HG03565 (cell line): ENCODE data around the gene HOXD4.

Source experiments
- ATAC-seq: cut with Tn5 transposase; IDR thresholded peaks from one replicate; pipeline ENCODE4 v1.9.1; 2021; ENCODE audit warnings: mild to moderate bottlenecking, moderate library complexity; ENCODE audit not compliant: unreplicated experiment

Gene HOXD4

DNA sequence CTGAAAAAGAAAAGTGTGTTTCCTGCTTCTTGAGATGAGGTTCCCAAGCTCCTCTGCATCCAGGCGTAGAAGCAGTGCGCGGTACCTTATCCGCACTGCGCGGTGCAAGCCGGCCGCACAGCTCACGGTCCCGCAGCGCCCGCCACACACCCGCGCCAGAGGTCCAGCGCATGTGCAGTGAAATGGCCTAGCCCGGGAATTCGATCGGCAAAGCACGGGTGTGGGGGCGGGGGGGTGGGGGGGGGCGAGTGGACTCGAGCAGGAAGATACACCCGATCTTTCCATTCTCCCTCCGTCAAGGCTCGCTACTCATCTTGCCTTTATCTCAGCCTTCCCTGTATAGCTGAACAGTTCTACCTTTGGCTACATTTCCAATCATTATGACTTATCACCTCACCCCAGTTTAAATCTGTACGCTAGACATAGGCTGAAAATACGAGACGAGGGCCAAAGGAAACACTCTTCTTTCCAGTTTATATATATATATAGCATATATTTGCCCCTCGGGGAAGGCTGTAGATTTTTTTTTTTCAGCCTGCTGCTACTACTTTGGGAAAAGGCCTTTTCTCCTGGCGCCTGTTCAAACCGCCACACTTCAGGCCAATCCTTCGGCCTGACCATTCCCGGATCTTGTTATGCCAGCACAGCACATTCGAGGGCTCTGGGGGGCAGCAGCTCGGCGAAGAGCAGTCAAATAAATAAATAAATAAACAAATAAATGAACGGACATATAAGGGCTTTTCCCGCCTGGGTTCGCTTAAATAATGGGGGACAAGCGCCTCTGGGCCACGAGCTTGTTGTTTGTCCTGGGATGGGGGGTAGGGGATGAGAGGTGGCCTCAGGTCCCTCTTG lies 11.5 kb upstream of the HOXD4 start:
- no peak for ATAC-seq

DNA sequence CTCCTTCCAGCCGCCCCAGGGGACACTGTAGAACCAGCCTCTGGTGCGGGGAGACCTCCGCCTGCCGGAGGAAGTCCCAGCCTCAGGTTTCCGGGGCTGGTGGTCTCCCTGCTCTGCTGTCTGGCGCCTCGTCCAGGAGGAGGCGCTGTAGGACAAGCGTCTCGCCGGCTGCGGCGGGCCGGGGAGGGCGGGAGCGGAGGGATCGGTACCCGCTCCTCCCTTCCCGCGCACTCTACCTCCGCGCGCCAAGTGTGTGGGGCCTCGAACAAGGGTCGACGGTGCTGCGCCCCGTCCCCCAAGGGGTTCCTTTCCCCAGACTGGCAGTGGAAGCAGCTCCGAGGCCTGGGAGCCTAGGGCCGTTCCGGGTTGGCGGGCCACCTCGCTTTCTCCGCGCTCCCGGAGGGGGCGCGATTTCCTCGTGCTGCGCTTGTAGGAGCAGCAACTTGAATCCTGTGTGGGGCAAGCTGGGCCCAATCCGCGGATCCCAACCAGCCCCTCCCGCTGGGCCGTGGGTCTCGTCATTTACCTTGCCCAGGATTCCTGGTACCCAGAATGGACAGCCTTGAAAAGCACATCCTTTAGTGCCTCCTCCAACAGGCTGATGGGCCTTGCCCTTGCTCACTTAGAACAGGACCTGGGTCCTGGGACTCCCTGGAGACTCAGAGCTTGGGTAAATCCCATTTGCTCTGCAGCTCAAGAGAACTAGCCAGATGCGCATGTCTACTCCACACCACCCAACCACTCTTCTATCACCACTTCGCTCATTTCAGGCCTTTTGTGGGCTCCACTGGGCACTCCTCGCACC lies 10.6 kb upstream of the HOXD4 start:
- peak; percentile 88 for ATAC-seq

DNA sequence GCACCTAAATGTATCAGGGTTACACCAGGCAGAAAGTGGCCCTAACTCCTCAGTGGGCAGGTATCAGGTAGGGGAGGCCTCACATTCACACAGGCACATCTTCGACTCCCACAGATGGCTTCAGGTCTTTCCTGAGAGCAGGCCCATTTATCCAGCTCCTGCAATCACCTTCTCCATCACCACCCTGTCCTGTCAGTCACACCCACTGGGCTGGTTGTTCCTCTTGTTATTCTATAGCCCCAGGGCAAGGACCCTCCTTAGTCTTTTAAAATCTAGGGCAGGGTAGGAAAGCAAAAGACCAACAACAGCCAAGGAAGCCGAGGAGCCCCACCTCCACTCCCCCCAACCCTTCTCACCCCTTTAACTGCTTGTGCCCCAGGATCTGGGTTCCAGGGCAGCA lies 9.1 kb upstream of the HOXD4 start:
- ATAC-seq: no peak

DNA sequence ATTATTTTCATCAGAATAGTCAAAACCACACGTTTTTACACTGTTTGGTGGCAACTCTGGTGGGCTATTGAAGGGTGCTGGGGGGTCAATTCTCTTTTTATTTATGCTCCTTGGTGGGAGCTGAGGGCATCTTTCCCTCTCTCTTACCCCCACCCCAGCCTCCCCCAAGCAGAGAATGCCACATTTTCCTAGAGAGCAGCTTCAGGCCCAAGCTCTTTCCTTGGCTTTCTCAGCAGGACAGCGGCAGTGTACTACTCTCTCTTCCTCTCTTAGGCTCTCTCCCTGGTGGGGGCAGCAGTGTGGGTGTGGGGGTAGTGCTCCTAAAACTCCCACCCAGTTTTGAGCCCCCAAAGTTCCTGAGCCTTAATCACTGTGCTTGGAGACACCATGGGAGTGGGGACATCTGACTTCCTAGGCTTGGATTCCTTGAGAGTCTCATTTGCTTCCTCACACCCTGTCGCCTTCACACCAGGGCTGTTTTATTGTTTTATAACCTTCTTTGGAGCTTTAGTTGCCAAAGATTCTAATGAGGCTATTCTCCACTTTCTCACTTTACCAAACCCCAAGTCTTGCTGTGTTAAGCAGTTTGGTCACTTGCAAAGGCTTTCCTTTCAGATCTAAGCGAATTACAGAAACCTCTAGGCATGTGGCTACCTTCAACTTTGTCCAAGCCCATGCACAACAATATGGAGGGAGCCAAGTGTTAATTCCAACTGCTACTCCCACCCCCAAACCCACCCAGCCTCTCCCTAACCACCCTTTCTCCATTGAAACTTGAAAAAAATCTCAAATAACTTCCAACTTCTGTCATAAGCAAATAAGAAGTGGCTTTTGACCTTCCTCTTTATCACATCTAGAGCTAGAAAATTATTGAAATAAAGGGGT lies 6.0 kb upstream of the HOXD4 start:
- ATAC-seq: no peak

DNA sequence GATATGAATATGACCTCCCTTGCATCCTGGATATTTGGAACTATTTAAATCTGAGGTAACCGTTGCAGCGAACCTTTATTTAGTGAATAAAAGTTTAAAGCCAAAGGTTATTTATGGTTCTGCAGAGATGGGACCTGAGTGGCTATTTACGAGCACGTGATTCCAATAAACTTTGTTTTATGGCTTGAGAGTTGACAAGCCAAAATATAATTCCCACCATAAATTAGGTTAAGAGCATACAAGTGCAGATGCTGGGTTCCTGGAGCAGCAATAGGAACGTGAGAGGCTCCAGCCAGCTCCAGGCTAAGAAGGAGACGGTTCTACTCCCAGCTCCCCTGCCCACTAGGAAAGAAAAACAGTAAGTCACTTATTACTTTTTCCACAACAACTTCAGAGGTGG lies 5.2 kb upstream of the HOXD4 start:
- no peak for ATAC-seq

DNA sequence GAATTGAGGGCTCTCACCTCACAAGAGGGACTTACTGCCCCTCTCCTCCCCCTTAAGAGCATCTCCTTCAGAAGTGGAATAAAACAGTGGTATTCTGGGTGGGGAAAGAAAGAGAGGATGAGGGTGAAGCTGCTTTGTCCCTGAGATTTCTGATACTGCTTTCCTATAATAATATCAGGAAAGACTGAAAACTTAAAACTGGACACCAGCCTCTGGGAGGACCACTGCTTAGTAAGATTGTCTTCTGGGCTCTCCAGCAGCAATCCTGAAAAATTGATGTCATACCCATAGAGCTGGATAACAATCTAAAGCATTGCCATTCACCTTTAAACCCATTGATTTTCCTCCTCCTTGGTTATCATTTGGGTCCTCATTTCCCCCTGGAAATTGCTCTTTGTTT lies 4.7 kb upstream of the HOXD4 start:
- ATAC-seq: no peak

DNA sequence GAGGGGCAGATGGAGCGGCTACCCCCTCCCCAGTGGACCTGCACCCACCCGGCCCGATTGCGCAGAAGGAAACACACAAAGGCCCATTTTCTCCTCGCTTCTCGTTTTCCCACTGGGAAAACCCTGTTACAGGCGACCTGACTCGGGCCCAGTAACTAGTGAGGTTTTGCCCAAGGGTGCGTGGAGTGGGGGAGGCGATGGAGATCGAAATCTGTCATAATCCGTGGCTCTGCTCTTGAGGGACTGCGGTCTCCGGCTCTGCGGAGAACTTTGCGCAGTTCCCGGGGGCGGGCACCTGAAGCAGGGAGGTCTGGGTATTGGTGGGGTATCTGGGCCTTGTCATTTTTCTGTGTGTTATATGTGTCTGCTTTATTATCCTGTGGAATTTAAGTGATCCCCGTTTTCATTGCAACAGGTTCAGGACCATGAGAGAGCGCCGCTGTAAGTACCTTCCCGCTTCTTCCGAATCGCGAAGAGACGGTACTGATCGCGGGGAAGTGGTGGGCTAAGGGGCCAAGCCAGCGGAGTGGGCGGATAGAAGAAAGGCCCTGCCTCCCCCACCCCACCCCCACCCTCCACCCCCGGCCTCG lies 4.0 kb upstream of the HOXD4 start:
- ATAC-seq: no peak

DNA sequence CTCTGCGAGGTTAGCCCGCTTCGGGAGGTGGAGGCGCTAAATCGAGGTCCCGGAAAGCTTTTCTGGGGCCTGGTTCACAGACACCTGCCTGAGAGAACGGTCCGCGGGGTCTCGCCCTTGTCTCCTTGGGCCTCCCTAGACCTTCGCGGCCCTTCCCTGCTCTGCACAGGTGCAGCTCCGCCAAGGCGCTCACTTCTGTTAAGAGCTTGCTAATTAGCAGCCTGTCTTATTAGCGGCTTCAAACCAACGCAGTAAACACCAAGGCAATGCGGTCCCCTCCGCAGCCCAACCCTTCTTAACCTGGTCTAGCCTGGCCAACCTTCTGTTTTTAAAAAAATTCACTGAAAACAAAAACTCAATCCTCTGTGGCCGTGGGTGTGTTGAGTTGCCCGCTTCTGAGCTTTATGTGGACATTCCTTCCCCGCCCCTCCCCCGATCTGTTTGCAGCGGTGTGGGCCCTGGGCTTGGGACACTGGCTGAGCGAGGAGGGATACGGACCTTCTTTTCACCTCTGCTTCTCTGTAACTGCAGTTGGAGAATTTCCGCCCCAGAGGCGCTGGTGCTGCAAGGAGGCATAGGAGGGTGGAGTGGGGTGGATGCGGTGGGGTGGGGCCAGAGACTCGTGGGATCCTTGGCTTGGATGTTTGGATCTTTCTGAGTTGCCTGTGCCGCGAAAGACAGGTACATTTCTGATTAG lies 3.4 kb upstream of the HOXD4 start:
- ATAC-seq: no peak

DNA sequence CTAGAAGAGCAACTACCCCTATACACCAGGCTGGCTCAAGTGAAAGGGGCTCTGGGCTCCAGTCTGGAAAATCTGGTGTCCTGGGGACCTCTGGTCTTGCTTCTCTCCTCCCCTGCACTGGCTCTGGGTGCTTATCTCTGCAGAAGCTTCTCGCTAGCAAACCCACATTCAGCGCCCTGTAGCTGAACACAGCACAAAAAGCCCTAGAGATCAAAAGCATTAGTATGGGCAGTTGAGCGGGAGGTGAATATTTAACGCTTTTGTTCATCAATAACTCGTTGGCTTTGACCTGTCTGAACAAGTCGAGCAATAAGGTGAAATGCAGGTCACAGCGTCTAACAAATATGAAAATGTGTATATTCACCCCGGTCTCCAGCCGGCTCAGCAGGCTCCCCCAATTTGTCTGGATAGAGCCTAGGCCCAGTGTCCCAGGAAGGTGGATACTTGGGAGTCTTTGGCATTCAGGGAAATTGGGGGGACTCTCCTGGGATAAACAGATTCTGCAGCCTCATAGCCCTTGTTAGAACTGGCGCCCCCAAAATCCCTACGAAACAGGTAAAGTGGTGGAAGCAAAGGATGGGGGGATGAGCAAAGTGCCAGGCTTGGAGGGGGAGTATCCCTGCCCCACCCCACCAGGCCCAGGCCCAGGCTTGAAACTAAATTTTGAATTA lies 2.5 kb upstream of the HOXD4 start:
- ATAC-seq: no peak

DNA sequence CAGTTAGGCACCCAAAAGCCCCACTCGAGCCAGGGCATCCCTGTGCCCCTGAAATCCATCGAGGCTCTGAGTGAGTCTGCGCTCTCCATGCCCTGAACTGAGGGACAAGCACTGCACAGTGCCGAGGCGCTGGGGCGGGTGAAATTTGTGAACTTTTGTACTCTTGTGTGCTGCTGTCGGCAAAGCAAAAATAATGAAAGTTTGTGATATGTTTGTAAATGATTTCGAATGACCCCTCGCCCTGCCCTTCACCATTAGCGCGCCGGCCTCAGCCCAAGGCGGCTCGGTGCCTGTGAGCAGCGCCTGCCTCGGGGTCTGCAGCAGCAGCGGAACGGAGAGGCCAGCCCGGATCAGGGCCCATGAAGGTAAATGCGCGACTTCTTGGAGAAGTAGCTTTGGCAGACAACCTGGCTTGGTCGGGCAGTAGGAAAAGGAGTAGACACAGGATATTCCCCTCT lies 1.8 kb upstream of the HOXD4 start:
- no peak for ATAC-seq

DNA sequence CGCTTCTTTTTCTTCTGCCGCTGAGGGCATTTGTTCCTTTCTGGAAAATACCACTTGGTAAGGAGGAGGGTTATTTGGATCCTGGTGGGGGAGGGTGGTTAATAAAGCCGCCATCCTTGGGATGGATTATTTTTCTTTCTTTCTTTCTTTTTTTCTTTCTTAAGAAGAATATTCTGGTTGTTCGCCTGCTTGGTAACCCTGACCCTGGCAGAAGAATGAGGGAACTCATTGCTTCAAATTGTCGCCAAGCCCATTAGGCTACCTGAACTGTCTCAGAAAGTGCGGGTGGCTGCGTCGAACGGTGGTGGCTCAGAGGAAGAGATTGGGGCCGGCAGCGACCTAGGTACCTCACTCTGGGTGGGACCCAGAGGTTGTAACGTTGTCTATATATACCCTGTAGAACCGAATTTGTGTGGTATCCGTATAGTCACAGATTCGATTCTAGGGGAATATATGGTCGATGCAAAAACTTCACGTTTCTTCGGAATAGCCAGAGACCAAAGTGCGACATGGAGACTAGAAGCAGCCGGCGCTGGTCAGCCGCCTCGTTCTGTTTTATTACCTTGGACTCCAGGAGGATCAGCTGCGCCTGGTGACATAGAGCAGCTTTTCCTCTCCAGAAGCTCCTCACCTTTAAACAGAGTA lies 1.3 kb upstream of the HOXD4 start:
- no peak for ATAC-seq

DNA sequence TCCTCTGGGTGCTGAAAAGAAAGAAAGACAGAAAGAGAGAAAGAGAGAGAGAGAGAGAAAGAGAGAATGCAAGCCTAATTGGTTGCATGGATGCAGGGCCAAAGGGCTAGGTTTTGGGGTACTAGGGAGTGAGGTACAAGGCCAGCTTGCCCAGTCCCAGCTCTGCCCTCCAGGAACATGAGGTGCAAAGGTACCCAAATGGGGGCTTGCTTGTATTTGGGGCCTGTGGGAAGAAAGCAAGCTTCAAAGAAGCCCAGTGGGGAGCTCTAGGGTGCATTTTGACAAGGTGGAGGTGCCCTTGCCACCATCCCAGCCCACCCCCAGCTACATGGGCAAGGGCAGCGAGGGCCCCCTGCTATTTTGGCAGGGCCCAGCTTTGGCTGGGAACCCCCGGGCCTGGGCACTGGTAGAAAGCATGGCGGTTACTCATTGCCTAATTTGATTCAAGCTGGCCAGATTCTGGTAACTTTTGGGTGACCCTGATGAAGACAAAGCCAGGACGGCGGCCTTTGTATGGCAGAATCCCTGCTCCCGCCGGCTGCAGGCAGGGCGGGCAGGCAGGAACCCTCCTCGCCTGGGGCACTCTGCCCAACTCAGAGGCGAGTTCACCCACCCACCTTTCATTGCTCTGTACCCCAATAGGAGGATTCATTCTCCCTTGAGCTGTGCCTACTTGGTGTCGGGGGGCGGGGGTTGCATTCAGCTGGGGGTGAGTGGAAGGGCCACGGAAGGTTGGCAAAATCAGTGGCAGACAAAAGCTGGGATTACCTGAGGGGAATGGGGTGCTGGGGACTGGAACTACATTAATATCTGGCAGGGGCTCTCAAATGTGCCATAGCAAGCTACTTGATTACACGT lies 537 bp upstream of the HOXD4 start:
- no peak for ATAC-seq

DNA sequence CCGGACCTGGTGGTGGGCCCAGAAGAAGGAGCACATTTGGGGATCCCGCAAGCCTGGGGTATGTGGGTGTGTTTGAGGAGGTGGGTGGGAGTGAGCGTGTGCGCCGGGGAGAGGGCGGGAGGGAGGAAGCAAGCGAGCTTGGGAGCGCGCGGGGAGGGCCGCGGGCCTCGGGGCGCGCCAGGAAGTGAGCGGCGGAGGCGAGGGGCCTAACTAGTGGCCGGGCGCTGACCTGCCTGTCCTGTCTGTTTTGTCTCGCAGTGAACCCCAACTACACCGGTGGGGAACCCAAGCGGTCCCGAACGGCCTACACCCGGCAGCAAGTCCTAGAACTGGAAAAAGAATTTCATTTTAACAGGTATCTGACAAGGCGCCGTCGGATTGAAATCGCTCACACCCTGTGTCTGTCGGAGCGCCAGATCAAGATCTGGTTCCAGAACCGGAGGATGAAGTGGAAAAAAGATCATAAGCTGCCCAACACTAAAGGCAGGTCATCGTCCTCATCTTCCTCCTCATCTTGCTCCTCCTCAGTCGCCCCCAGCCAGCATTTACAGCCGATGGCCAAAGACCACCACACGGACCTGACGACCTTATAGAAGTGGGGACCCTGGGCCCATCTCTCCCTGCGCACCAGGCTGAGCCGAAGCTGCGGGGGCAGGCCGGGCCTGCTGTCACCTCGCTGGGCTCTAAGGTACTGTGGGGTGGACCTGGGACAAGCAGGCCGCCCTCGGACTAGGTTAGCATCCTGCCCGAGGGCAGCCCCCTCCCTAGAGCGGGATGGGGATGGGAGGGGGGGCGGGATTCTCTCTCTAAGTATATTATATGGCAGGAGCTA lies 1.2 kb downstream of the HOXD4 start:
- no peak for ATAC-seq

DNA sequence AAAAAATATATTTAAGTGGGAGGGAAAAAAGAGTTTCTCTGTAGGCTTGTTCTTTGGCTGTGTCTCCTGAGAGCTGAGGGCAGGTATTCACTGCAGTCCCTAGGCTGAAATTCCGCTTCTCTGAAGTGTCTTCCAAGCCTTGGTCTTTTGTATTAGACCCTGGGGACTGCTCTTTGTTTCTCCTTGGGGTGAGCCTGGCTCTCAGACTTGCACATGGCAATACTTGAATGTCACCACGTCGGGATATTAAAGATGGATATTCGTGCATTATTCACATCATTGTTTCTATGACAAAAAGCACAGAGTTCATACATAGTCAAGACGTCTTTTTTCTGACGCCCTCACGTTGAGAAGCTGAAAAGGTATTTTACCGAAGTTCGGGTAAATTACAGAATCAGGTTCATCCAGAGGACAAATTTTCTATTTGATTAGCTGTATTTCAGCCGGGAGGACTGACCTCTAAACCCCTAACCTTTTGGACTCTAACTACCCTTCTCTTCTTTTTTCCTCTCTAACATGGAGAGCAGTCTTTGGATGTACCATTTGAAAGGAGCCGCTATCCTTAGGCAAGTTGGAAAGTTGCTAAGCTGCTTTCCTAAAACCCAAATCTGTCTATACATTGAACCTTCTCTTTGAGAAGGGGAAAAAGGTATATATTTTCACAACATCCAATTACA lies 3.4 kb downstream of the HOXD4 start:
- ATAC-seq: no peak

DNA sequence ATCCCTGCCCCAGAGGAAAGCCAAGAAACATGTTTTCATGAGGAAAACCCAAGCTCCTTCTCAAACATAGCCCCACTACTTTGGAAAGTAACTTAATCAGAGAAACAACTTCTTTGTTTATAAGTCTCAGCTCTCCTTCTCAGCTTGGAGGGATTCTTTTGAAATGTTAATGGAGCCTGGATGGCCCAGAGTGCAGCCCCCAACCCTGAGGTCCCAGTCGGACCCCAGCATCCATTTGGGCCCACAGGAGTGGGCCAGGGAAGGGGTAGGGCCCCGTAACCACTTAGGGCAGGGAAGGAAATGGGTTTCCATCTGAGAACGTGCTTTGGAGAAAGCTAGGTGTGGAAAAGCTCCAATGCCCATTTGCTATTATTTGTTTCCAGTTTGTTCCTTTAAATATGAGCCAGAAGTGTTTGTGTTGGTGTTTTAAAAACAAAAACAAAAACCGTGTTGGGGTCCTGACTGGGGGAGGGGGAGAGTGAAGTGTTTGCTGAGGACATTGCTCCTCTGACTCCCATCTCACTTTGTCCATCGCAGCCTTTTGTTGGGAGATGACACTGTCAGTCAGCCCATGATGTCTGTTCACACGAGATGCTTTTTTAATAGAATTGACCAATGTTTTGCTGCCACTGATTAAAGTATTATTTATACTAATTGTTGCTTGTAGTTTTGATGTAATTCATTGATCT lies 4.2 kb downstream of the HOXD4 start:
- ATAC-seq: no peak

DNA sequence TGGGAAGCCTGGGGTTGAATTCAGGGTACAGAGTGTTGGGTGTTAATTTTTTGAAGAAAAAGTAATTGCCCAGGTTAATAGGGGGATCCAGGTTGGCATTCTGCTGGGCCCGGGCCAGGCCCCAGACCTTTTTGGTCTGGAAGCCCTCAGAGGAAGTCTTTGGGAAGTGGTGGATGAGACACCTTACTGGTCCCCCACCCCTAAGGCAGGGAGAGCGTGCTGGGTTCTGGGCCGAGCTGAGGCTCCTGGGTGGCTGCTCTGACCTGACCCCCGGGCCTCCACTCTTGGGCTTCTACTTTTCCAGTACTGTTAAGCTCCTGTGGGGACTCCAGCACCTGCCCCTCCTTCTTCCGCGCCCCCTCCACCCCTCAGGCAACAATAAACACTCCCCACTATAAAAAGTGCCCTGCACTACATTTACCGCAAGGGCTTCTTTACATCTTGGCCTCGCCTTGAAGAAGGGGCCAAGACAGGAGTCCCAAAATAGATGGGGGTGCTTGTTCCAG lies 5.0 kb downstream of the HOXD4 start:
- ATAC-seq: no peak
